ENCODE measurements around the gene SH3PXD2B.

GRCh38 chr5:172502410-172502809, 48.1 kb upstream of the SH3PXD2B start:
- TF ChIP-seq POLR2A (IDR thresholded peaks at IDR 0.05; ENCODE audit: low read depth, low read length), result no peak
- no peak for TF ChIP-seq ETV6 (conservative IDR thresholded peaks at IDR 0.05 in 1 of 2, IDR thresholded peaks at IDR 0.05 in 1 of 2; ENCODE audit: borderline replicate concordance in 1 of 2, low read depth in 1 of 2)
- TF ChIP-seq ZBTB11 (CRISPR knock-in tag; IDR thresholded peaks at IDR 0.05), result no peak
- no peak for TF ChIP-seq CTCF (IDR thresholded peaks at IDR 0.05 in 2 of 3, conservative IDR thresholded peaks at IDR 0.05 in 1 of 3; ENCODE audit: control insufficient read depth in 2 of 3, extremely low read depth in 1 of 3, insufficient read depth in 1 of 3, low read depth in 3 of 3, low read length in 3 of 3)
- no peak for TF ChIP-seq EZH2 (IDR thresholded peaks at IDR 0.05; ENCODE audit: borderline replicate concordance, control insufficient read depth, low read depth, low read length)
- no peak for TF ChIP-seq ATF3 (IDR thresholded peaks at IDR 0.05; ENCODE audit: borderline replicate concordance, extremely low read depth, low read depth, low read length)
- no peak for TF ChIP-seq RAD21 (IDR thresholded peaks at IDR 0.05; ENCODE audit: insufficient read depth, low read depth, low read length)
- TF ChIP-seq TAF1 (IDR thresholded peaks at IDR 0.05; ENCODE audit: borderline replicate concordance, low read depth, low read length), result no peak
- no peak for TF ChIP-seq ZNF274 (IDR thresholded peaks at IDR 0.05; ENCODE audit: insufficient read depth, insufficient read length)
- TF ChIP-seq IKZF2 (IDR thresholded peaks at IDR 0.05), result no peak
- no peak for TF ChIP-seq CREM (IDR thresholded peaks at IDR 0.05; ENCODE audit: low read depth)
- TF ChIP-seq CEBPB (IDR thresholded peaks at IDR 0.05; ENCODE audit: borderline replicate concordance in 1 of 2, low read depth in 2 of 2, low read length in 2 of 2), result no peak
- TF ChIP-seq ESRRA (IDR thresholded peaks at IDR 0.05; ENCODE audit: low read length), result no peak

All from GM12878 (cell line).